ENCODE data around the gene RUBCNL. TPM values are rescaled to one million over a fixed set of nuclear protein-coding genes. Genes with fewer than 3 reads are reported as not detected.

Gene RUBCNL
- total RNA-seq, 2 donors from 2014 or later = 0.59 to 9.9 TPM

DNA sequence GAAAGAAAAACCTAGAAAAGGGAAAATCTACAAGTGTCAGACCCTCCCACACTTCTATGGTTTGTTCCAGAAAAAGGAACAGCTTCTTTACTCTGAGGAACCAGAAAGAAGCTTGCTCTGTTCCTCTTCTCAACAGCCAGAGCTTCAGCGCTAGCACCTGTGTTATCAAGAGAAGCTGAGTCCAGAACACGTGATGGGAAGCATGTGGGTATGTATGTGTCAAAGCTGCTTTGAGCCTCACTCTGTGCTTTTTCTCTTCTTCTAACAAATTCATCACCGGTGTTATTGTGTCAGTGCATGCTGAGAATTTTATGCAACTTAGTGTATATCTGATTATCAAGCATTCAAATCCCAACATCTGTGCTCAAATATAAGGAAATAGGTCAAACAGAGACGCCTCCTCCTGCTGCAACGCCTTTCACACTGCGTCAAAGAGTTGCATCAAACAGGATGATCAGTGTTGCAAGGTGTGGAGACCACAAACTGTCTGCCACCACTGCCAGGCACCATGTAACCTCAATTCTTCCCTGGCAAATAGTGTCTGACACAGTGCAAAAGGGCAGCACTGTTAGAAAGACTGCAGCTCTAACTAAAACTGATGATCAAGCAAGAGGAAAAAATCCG lies 91.4 kb downstream of the RUBCNL start:
- DNase-seq (ENCODE audit: low spot score) = no peak
- H3K9me3 ChIP-seq = no peaks in the 10 kb centered on the region
- H3K4me1 ChIP-seq (replicated peaks) = peaks cover 4% of the 10 kb centered on the region
- H3K27ac ChIP-seq = no peak overlapping the region
- intact Hi-C loops (cut with DNase I) = no loop called here
- TF ChIP-seq POLR2AphosphoS5 (IDR thresholded peaks at IDR 0.05) (no peak), POLR2A (IDR thresholded peaks at IDR 0.05) (no peak)
- TF ChIP-seq, protein P1, sequence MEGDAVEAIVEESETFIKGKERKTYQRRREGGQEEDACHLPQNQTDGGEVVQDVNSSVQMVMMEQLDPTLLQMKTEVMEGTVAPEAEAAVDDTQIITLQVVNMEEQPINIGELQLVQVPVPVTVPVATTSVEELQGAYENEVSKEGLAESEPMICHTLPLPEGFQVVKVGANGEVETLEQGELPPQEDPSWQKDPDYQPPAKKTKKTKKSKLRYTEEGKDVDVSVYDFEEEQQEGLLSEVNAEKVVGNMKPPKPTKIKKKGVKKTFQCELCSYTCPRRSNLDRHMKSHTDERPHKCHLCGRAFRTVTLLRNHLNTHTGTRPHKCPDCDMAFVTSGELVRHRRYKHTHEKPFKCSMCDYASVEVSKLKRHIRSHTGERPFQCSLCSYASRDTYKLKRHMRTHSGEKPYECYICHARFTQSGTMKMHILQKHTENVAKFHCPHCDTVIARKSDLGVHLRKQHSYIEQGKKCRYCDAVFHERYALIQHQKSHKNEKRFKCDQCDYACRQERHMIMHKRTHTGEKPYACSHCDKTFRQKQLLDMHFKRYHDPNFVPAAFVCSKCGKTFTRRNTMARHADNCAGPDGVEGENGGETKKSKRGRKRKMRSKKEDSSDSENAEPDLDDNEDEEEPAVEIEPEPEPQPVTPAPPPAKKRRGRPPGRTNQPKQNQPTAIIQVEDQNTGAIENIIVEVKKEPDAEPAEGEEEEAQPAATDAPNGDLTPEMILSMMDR (IDR thresholded peaks at IDR 0.05) = no peak
- no peaks in the 10 kb centered on the region for H3K27me3 ChIP-seq (replicated peaks; ENCODE audit: insufficient read depth)
- no peak overlapping the region for H3K4me3 ChIP-seq
- H3K36me3 ChIP-seq = no peaks in the 10 kb centered on the region
- WGBS = 59% methylated on average over 7 of the region's 7 CpGs

DNA sequence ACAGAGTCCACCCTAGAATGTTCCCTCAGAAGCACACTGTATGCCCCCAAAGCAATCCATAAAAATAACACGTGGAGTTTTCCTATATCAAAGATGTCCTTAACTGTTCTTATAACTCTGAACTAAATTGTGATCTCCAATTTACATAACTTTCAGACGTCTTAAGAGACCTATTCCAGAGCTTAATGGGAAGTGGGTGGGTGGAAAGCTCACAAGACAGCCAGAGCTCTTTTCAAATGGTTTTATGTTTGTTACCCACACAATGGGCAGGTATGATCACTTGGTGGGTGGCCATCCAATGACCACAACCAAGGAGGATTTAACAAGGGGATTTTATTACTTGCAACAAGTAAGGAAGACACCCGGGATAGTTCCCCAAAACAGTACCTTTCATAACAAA lies 93.6 kb downstream of the RUBCNL start:
- Histone ChIP-seq H3K36me3 (no peaks in the 10 kb centered on the region), H3K27ac (no peak overlapping the region), H3K9me3 (no peaks in the 10 kb centered on the region), H3K4me3 (no peak overlapping the region), H3K27me3 (replicated peaks; ENCODE audit: insufficient read depth) (no peaks in the 10 kb centered on the region), H3K4me1 (replicated peaks) (peaks cover 4% of the 10 kb centered on the region)
- no peak for TF ChIP-seq POLR2A (IDR thresholded peaks at IDR 0.05)
- TF ChIP-seq POLR2AphosphoS5 (IDR thresholded peaks at IDR 0.05) = no peak
- TF ChIP-seq, protein P1 (IDR thresholded peaks at IDR 0.05) = no peak
- 55% methylated on average over 3 of the region's 3 CpGs for WGBS
- no peak for DNase-seq (ENCODE audit: low spot score)
- intact Hi-C loops (cut with DNase I) = no loop called here

Small RNA genes within 50 kb of the gene (small RNA-seq; reads per million reads assigned to genes)
- 0.40 to 0.56 reads per million in 2 donors for gene RNU2-6P
- gene RNU6-68P = 0 reads per million in 2 donors

Other genes starting within 250 kb of the RUBCNL start
- gene LCP1, start 205.1 kb downstream of the RUBCNL start, total RNA-seq = 100 to 1,000 TPM in 1 of 2 donors, 10 to 100 TPM in 1; 58.1 to 177 TPM
- 1 to 10 TPM; 1.0 to 1.7 TPM for gene LRRC63, start 175.3 kb downstream of the RUBCNL start, total RNA-seq
- 10 to 100 TPM; 14.8 to 17.2 TPM for gene LRCH1, start 165.9 kb upstream of the RUBCNL start, total RNA-seq

Measured in prostate gland (tissue), 2 donors.